ENCODE data around the gene GOLGA3.
A peak's percentile ranks its signal among the peaks of the same experiment; 100 is the strongest.
"Not testable (repeated sequence)": the region's sequence is repeated elsewhere in the genome, so short reads cannot be mapped to it uniquely, and the experiment has no call there.

Gene GOLGA3

DNA sequence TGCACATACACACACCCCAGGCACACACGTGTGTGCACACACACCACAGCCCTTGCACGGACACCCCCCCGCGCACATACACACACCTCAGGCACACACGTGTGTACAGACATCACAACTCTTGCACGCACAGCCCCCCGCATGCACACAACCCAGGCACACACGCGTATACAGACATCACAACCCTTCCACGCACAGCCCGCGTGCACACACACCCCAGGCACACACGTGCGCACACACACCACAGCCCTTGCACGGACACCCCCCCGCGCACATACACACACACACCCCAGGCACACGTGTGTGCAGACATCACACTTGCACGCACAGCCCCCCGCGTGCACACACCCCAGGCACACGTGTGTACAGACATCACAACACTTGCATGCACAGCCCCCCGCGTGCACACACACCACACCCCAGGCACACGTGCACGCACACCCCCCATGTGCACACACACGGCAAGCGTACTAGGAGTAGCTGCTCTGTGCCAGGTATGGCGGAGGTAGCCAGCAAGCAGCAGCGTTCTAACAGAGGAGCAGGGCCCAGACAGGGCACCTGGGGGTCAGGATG is 48.8 kb downstream of the GOLGA3 start:
- no peak for DNase-seq (ENCODE audit: low spot score)

DNA sequence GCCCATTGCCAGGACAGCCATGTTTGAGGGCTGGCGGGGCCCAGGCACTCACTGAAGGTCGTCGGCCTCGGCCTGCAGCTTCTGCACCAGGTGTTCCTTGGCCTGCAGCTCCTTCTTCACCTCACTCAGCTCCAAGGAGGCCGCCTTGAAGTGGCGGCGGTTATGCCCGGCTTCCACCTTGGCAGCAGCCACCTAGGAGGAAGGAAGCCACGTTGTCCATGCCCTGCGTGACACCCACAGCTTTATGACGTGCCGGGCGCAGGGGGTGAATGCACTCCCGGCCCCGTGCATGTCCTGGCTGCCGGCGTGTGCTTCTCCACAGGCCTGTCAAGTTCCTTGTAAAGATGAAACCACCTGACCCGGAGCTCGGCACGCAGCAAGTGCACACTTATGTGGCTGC is 51.1 kb downstream of the GOLGA3 start:
- no peak for DNase-seq (ENCODE audit: low spot score)

DNA sequence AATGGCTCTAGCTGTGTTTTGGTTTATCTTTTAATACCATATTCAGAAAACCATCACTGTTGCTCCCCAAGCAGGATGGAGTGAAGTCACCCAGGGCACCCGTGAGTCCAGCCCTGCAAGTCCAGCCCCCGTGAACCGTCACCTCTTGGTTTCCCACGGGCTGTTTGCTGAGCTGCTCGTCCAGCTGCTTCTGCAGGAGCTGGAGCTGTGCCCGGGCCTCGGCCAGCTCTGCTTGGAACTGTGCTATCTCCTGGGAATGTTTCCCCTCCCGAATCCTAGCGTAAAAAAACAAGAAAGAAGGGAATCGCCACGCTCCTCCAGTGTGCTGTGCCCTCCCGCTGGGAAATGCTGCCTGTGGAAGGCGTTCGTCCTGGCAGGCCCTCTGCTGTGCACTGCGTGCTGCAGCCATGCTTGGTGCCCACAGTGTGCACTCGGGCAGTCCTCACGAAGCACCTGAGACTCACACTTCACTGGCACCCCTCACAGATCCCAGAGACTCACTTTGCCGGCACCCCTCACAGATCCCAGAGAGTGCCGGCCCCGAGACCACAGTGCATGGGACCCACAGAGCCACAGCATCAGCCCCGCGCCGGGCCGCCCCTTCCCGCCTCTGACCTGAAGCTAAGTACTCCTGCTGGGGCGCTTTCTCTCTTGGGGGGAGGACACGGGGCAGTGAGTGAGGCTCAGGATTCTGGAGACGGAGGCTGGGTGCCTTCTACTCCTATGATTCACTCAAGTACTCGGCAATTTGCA is 51.7 kb downstream of the GOLGA3 start:
- DNase-seq (ENCODE audit: low spot score): no peak

- DNase-seq (ENCODE audit: low spot score): not testable (repeated sequence)
These were observed 52.4 kb downstream of the GOLGA3 start for GRCh38 chr12:132776230-132776625.

GRCh38 chr12:132775502-132776229 is 53.0 kb downstream of the GOLGA3 start:
- no peak for DNase-seq (ENCODE audit: low spot score)

DNA sequence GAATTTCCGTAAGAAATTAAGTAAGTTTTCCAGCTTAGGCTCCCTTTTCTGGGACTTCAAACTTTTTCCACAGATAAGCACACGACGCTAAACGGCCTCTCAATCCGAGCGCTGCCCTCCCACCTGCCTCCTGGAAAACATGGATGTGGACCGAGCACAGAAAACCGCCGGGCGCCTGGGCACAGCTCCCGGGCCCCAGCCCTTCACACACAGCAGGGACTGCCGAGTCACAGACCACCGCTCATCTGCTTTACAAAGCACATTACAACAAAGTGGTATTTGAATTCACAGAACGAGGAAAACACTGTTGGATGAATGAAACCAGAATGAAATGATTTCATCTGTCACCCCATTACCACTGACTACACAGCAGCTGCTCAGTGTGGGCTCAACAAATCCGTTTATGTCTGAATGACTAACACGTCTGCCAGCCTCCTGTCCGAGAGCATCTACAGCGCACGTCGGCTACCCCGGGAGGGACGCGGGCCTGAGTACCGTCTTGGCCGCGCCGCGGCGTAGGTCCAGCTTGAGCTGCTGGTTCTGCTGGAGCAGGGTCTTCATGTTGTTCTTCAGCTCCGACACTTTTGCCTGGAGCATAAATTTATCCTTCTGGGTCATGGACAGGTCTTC is 53.9 kb downstream of the GOLGA3 start:
- no peak for DNase-seq (ENCODE audit: low spot score)

GRCh38 chr12:132774159-132774558 is 54.5 kb downstream of the GOLGA3 start:
- no peak for DNase-seq (ENCODE audit: low spot score)

GRCh38 chr12:132773077-132773955 is 55.4 kb downstream of the GOLGA3 start:
- no peak for DNase-seq (ENCODE audit: low spot score)

DNA sequence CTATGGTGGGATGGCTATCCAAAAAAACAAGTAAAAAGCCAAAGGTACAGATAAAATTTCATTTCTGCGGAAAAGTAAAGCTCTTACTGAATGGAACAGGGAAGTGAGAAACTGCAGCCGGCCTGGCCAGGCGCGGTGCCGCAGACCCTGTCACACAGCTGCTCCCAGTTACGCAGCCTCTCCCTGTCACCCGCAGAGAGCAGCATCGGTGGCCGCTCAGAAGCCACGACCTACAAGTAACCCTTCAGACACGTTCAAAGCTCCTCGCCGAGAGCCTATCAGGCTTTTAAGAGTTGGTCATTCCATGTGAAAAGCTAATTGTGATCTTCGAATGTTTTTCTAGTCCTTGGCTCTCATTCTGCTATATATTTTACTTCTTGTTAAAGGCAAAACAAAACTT is 56.1 kb downstream of the GOLGA3 start:
- DNase-seq (ENCODE audit: low spot score): no peak

GRCh38 chr12:132771126-132771838 is 57.4 kb downstream of the GOLGA3 start:
- DNase-seq (ENCODE audit: low spot score): no peak

- peak; percentile 64 for DNase-seq (ENCODE audit: low spot score)
These were observed 62.1 kb downstream of the GOLGA3 start for GRCh38 chr12:132766380-132767085.

GRCh38 chr12:132765361-132765760 is 63.3 kb downstream of the GOLGA3 start:
- no peak for DNase-seq (ENCODE audit: low spot score)

DNA sequence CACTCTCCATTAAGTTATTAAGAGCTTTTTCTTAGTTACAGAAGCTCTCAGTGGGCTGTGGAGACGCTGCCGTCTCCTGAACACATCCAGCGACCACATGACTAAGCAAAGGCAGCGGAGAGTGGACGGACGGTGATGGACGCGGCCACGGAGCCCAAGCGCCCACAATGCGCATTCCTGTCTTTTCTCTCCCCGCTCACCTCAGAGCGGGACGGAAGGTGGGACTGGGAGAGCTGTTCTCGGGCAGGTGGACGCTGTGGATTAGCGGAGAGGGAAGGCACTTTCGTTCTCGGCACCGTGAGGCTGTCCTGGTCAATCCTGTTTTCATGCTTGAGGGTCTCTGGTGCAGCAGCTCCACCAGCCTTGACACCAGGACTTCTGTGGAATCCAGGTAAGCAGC is 64.4 kb downstream of the GOLGA3 start:
- DNase-seq (ENCODE audit: low spot score): no peak

GRCh38 chr12:132761921-132762583 is 66.6 kb downstream of the GOLGA3 start:
- peak; percentile 95 for DNase-seq (ENCODE audit: low spot score)

GRCh38 chr12:132761032-132761920 is 67.4 kb downstream of the GOLGA3 start, which contains the start of gene ANKLE2:
ANKLE2 (minus strand) TSS chr12:132761832; CDS start chr12:132761798, 34 bp downstream.
- DNase-seq (ENCODE audit: low spot score): peak; percentile 86

DNA sequence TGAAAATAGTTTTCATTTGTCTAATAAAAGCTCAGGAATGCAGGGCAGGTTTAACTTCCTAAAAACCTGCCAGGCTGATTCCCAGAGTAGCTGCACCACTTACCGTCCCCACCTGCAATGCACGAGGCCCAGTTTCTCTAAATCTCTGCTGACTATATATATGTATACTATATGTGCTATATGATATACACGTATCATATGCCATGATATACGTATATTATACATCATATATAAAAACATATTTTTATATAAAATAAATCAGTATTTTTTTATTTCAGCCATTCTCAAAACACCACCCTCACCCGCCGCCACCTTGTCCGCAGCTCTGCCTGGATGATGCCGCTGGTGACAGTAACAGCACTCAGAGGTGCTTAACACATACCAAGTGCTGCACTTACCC is 69.3 kb downstream of the GOLGA3 start:
- DNase-seq (ENCODE audit: low spot score): no peak

DNA sequence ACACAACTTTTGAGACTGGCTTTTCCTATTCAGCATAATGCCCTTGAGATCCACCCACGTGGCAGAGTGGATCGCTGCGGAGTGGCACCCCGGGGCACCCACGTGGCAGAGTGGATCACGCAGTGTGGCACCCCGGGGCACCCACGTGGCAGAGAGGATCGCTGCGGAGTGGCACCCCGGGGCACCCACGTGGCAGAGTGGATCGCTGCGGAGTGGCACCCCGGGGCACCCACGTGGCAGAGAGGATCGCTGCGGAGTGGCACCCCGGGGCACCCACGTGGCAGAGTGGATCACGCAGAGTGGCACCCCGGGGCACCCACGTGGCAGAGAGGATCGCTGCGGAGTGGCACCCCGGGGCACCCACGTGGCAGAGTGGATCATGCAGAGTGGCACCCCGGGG is 69.8 kb downstream of the GOLGA3 start:
- not testable (repeated sequence) for DNase-seq (ENCODE audit: low spot score)

- DNase-seq (ENCODE audit: low spot score): no peak
These were observed 74.3 kb downstream of the GOLGA3 start for GRCh38 chr12:132754160-132754932.
